SK-N-SH (cell line): Measurements from ENCODE around the gene NTRK3.

Experiments
- CTCF ChIP-seq: fragments of 200-600 bp; sonication (generic); IDR thresholded peaks from 2 replicates; pipeline ENCODE4 v1.6.1; 2017; ENCODE audit warnings: antibody characterized with exemption, mild to moderate bottlenecking, moderate library complexity
- EP300 ChIP-seq, 2 experiments: IDR thresholded peaks; 2 replicates each; pipeline versions ENCODE4 v1.4.0 to v1.6.1; 2012; ENCODE audit warnings: borderline replicate concordance in 1 of 2, low read depth in 1 of 2, low read length in 1 of 2
- EZH2phosphoT487 ChIP-seq: fragments of 200-600 bp; sonication (generic); IDR thresholded peaks from 2 replicates; pipeline ENCODE4 v1.6.1; 2017; ENCODE audit warnings: low read depth, mixed run types, mild to moderate bottlenecking, antibody characterized with exemption, moderate library complexity, borderline replicate concordance
- FOXJ3 ChIP-seq: sonication (generic); formaldehyde crosslinking; IDR thresholded peaks from 2 replicates; pipeline ENCODE4 v1.5.1; 2020; ENCODE audit warnings: mild to moderate bottlenecking, missing genetic modification reagents
- FOXM1 ChIP-seq: IDR thresholded peaks from 2 replicates; pipeline ENCODE4 v1.4.0; 2012; ENCODE audit warnings: low read depth, mild to moderate bottlenecking
- MEF2A ChIP-seq: IDR thresholded peaks from 2 replicates; pipeline ENCODE4 v1.4.0; 2012; ENCODE audit warnings: low read depth, borderline replicate concordance
- POLR2AphosphoS5 ChIP-seq: IDR thresholded peaks from 2 replicates; pipeline ENCODE4 v1.6.1; 2012; ENCODE audit warnings: low read depth, low read length
- SIN3A ChIP-seq: IDR thresholded peaks from 2 replicates; pipeline ENCODE4 v1.6.1; 2012; ENCODE audit warnings: low read depth, mild to moderate bottlenecking, low read length, moderate library complexity, borderline replicate concordance
- SMC3 ChIP-seq: IDR thresholded peaks from 2 replicates; pipeline ENCODE4 v1.6.1; 2012; ENCODE audit warnings: low read depth, low read length, improper control_type of control experiment
- TAF1 ChIP-seq: IDR thresholded peaks from 2 replicates; pipeline ENCODE4 v1.6.1; 2012; ENCODE audit warnings: low read depth, mild to moderate bottlenecking, low read length, moderate library complexity, borderline replicate concordance
- TF ChIP-seq, protein P1 (sequence below): IDR thresholded peaks from 2 replicates; pipeline ENCODE4 v1.6.1; 2012; ENCODE audit warnings: mild to moderate bottlenecking, low read depth, low read length, moderate library complexity
- TF ChIP-seq, protein P2 (sequence below): IDR thresholded peaks from 2 replicates; pipeline ENCODE4 v1.4.0; 2012; ENCODE audit warnings: low read depth, borderline replicate concordance

- TF ChIP-seq MEF2A (no peak), FOXJ3 (CRISPR knock-in tag) (no peak), TAF1 (no peak), EP300 (IDR thresholded peaks at IDR 0.05; ENCODE audit: borderline replicate concordance in 1 of 2, low read depth in 1 of 2, low read length in 1 of 2) (peak in 1 of 2 experiments; percentile 22; a peak in 1 of 4 replicates), POLR2AphosphoS5 (no peak), FOXM1 (no peak), CTCF (no peak), SIN3A (no peak), SMC3 (no peak), EZH2phosphoT487 (no peak)
- TF ChIP-seq, protein P1, sequence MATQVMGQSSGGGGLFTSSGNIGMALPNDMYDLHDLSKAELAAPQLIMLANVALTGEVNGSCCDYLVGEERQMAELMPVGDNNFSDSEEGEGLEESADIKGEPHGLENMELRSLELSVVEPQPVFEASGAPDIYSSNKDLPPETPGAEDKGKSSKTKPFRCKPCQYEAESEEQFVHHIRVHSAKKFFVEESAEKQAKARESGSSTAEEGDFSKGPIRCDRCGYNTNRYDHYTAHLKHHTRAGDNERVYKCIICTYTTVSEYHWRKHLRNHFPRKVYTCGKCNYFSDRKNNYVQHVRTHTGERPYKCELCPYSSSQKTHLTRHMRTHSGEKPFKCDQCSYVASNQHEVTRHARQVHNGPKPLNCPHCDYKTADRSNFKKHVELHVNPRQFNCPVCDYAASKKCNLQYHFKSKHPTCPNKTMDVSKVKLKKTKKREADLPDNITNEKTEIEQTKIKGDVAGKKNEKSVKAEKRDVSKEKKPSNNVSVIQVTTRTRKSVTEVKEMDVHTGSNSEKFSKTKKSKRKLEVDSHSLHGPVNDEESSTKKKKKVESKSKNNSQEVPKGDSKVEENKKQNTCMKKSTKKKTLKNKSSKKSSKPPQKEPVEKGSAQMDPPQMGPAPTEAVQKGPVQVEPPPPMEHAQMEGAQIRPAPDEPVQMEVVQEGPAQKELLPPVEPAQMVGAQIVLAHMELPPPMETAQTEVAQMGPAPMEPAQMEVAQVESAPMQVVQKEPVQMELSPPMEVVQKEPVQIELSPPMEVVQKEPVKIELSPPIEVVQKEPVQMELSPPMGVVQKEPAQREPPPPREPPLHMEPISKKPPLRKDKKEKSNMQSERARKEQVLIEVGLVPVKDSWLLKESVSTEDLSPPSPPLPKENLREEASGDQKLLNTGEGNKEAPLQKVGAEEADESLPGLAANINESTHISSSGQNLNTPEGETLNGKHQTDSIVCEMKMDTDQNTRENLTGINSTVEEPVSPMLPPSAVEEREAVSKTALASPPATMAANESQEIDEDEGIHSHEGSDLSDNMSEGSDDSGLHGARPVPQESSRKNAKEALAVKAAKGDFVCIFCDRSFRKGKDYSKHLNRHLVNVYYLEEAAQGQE: peak; percentile 86
- TF ChIP-seq, protein P2, sequence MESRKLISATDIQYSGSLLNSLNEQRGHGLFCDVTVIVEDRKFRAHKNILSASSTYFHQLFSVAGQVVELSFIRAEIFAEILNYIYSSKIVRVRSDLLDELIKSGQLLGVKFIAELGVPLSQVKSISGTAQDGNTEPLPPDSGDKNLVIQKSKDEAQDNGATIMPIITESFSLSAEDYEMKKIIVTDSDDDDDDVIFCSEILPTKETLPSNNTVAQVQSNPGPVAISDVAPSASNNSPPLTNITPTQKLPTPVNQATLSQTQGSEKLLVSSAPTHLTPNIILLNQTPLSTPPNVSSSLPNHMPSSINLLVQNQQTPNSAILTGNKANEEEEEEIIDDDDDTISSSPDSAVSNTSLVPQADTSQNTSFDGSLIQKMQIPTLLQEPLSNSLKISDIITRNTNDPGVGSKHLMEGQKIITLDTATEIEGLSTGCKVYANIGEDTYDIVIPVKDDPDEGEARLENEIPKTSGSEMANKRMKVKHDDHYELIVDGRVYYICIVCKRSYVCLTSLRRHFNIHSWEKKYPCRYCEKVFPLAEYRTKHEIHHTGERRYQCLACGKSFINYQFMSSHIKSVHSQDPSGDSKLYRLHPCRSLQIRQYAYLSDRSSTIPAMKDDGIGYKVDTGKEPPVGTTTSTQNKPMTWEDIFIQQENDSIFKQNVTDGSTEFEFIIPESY: no peak
Observed at GRCh38 chr15:88166082-88166993, 90.2 kb downstream of the NTRK3 start.
